Stimulated activated CD8-positive, alpha-beta memory T cell treated with anti-CD3 and anti-CD28 coated beads, Interleukin-7, amount 100 ng/mL, for 24 hours (primary cell): Measurements from ENCODE around the gene DCC.

Experiments
- DNase-seq: peaks from one replicate; pipeline ENCODE4 v3.0.0-alpha.2; 2020; ENCODE audit warnings: low read depth

The DCC gene

GRCh38 chr18:52598921-52599320, 258.9 kb downstream of the DCC start:
- no peak for DNase-seq

- DNase-seq, result no peak
Measured at GRCh38 chr18:52602820-52603219, 262.8 kb downstream of the DCC start.

- DNase-seq, result no peak
Measured at GRCh38 chr18:52605345-52605744, 265.3 kb downstream of the DCC start.

GRCh38 chr18:52607985-52608384, 268.0 kb downstream of the DCC start:
- DNase-seq, result no peak

- DNase-seq, result no peak
Measured at GRCh38 chr18:52610451-52611115, 270.6 kb downstream of the DCC start.

- no peak for DNase-seq
Measured at GRCh38 chr18:52612406-52612805, 272.4 kb downstream of the DCC start.

GRCh38 chr18:52615321-52615720, 275.3 kb downstream of the DCC start:
- no peak for DNase-seq

GRCh38 chr18:52615943-52616342, 275.9 kb downstream of the DCC start:
- no peak for DNase-seq

- DNase-seq, result no peak
Measured at GRCh38 chr18:52617931-52618330, 277.9 kb downstream of the DCC start.

- DNase-seq, result no peak
Measured at GRCh38 chr18:52620926-52621439, 281.0 kb downstream of the DCC start.

GRCh38 chr18:52624702-52625101, 284.7 kb downstream of the DCC start:
- DNase-seq, result no peak

GRCh38 chr18:52636536-52636935, 296.5 kb downstream of the DCC start:
- DNase-seq, result no peak

GRCh38 chr18:52648201-52648600, 308.2 kb downstream of the DCC start:
- no peak for DNase-seq

GRCh38 chr18:52652391-52652790, 312.4 kb downstream of the DCC start:
- no peak for DNase-seq

GRCh38 chr18:52657043-52657805, 317.2 kb downstream of the DCC start:
- DNase-seq, result no peak

GRCh38 chr18:52667463-52668065, 327.6 kb downstream of the DCC start:
- no peak for DNase-seq

- DNase-seq, result no peak
Measured at GRCh38 chr18:52670896-52671295, 330.9 kb downstream of the DCC start.

- DNase-seq, result no peak
Measured at GRCh38 chr18:52678034-52678433, 338.0 kb downstream of the DCC start.

GRCh38 chr18:52678551-52678950, 338.6 kb downstream of the DCC start:
- no peak for DNase-seq

GRCh38 chr18:52679354-52679753, 339.4 kb downstream of the DCC start:
- no peak for DNase-seq

- no peak for DNase-seq
Measured at GRCh38 chr18:52682260-52682659, 342.3 kb downstream of the DCC start.

GRCh38 chr18:52685316-52685715, 345.3 kb downstream of the DCC start:
- no peak for DNase-seq

GRCh38 chr18:52691841-52692240, 351.8 kb downstream of the DCC start:
- no peak for DNase-seq
